Measurements from ENCODE around the gene GRB10. TPM values are rescaled to one million over a fixed set of nuclear protein-coding genes. Genes with fewer than 3 reads are reported as not detected.

GRB10 gene
- total RNA-seq, 8 experiments from 2014 or later, result 14.7 to 38.6 (median 30.9) TPM

DNA sequence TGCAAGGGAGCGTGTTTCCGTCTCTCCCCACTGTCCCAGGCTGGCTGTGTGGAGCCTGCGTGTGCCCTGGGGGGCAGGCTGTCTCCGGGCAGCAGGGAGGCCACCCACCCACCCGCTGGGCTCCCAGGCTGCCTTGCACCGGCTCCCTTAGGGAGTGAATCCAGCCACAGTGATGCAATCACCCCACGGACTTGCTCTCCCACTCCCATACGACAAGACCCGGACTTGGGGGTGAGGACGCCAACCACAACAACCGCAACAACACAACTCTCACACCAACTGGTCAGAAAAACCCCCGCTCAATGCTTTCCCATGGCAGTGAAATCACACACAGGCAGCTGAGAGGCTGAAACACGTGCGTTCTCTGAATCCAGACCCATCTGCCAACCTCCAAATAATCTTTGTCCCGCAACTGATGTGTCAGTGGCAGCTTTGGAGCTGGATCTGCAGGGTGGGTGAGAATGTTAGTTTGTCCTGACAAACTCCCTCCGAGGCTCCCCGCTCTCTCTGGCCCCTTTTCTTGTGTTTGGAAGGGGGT lies 154.8 kb downstream of the GRB10 start:
- Histone ChIP-seq H3K4me1 (replicated peaks in 1 of 2) (no peaks in the 10 kb centered on the region), H3K4me3 (no peak overlapping the region), H3K27ac (no peak overlapping the region)
- in situ Hi-C loops (cut with MboI; ENCODE audit: low pct_unique_long_range_greater_than_20kb in 2 of 9, low sequenced_read_pairs in 9 of 9, unreplicated experiment in 9 of 9), result no loop called here
- 95 to 100% methylated on average over 1 to 7 of the region's 17 CpGs; no CpG with 5 or more reads in 8 of the 10 experiments for WGBS, 10 experiments
- peak in 4 of 8 experiments; percentile 35 to 82 (median 48) for ATAC-seq (replicated peaks in 6 of 8)

DNA sequence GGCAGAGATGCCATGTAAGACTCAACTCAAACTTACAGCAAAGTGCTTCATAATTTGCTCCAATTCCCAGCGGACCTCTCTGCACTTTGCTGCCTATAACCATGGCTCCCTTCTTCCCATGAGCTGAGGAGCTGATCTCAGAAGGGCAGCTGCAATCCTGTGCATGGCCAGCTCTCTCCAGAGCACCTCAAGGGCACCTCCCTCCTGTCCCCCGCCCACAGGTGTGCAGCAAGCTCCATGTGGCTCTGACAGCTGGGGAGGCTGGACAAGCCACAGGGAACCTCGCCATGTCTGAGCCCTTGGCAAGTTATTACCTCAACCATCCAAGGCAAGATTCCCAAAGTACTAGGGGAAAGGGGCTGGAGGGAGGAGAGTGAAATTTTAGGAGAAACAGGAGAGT lies 156.4 kb downstream of the GRB10 start:
- WGBS, 10 experiments, result 33 to 100% (median 88%) methylated on average over 1 to 2 of the region's 3 CpGs; no CpG with 5 or more reads in 5 of the 10 experiments
- in situ Hi-C loops (cut with MboI; ENCODE audit: low pct_unique_long_range_greater_than_20kb in 2 of 9, low sequenced_read_pairs in 9 of 9, unreplicated experiment in 9 of 9), result no loop called here

GRCh38 chr7:50625360-50625759 lies 157.3 kb downstream of the GRB10 start:
- WGBS, 10 experiments, result 60 to 100% (median 88%) methylated on average over 1 to 3 of the region's 5 CpGs; no CpG with 5 or more reads in 2 of the 10 experiments
- in situ Hi-C loops (cut with MboI; ENCODE audit: low pct_unique_long_range_greater_than_20kb in 2 of 9, low sequenced_read_pairs in 9 of 9, unreplicated experiment in 9 of 9), result no loop called here
- H3K27ac ChIP-seq, result no peak overlapping the region
- no peaks in the 10 kb centered on the region for H3K4me1 ChIP-seq (replicated peaks in 1 of 2)
- no peak overlapping the region for H3K4me3 ChIP-seq
- ATAC-seq (replicated peaks in 6 of 8), result no peak

More for the DNA sequence above, 156.4 kb downstream of the GRB10 start:
- no peak overlapping the region for H3K4me3 ChIP-seq
- no peaks in the 10 kb centered on the region for H3K4me1 ChIP-seq (replicated peaks in 1 of 2)
- no peak overlapping the region for H3K27ac ChIP-seq
- no peak for ATAC-seq (replicated peaks in 6 of 8)

- no peak for ATAC-seq (replicated peaks in 6 of 8)
- WGBS, 10 experiments, result 80 to 100% (median 100%) methylated on average over 1 to 2 of the region's 2 CpGs; no CpG with 5 or more reads in 4 of the 10 experiments
- Histone ChIP-seq H3K4me3 (no peak overlapping the region), H3K4me1 (replicated peaks in 1 of 2) (no peaks in the 10 kb centered on the region), H3K27ac (no peak overlapping the region)
- in situ Hi-C loops (cut with MboI; ENCODE audit: low pct_unique_long_range_greater_than_20kb in 2 of 9, low sequenced_read_pairs in 9 of 9, unreplicated experiment in 9 of 9), result loop anchor here in 1 of 9 experiments (25.0 kb wide), 1 partner anchor 161 kb away; the partner anchor contains the start of gene FIGNL1
Measured at GRCh38 chr7:50622821-50623220, 159.9 kb downstream of the GRB10 start.

GRCh38 chr7:50621973-50622490 lies 160.7 kb downstream of the GRB10 start:
- no peak for ATAC-seq (replicated peaks in 6 of 8)
- WGBS, 10 experiments, result 42 to 95% (median 82%) methylated on average over 3 to 9 of the region's 11 CpGs; no CpG with 5 or more reads in 2 of the 10 experiments
- in situ Hi-C loops (cut with MboI; ENCODE audit: low pct_unique_long_range_greater_than_20kb in 2 of 9, low sequenced_read_pairs in 9 of 9, unreplicated experiment in 9 of 9), result loop anchor here in 1 of 9 experiments (25.0 kb wide), 1 partner anchor 160 kb away; the partner anchor contains the start of gene FIGNL1
- Histone ChIP-seq H3K27ac (no peak overlapping the region), H3K4me1 (replicated peaks in 1 of 2) (no peaks in the 10 kb centered on the region), H3K4me3 (no peak overlapping the region)

GRCh38 chr7:50621206-50621605 lies 161.5 kb downstream of the GRB10 start:
- 42 to 93% (median 80%) methylated on average over 1 to 3 of the region's 8 CpGs; no CpG with 5 or more reads in 5 of the 10 experiments for WGBS, 10 experiments
- Histone ChIP-seq H3K27ac (no peak overlapping the region), H3K4me1 (replicated peaks in 1 of 2) (no peaks in the 10 kb centered on the region), H3K4me3 (no peak overlapping the region)
- ATAC-seq (replicated peaks in 6 of 8), result no peak
- in situ Hi-C loops (cut with MboI; ENCODE audit: low pct_unique_long_range_greater_than_20kb in 2 of 9, low sequenced_read_pairs in 9 of 9, unreplicated experiment in 9 of 9), result loop anchor here in 1 of 9 experiments (25.0 kb wide), 1 partner anchor 159 kb away; the partner anchor contains the start of gene FIGNL1

- 17 to 100% (median 76%) methylated on average over 1 to 9 of the region's 11 CpGs; no CpG with 5 or more reads in 1 of the 10 experiments for WGBS, 10 experiments
- no peaks in the 10 kb centered on the region for H3K4me1 ChIP-seq (replicated peaks in 1 of 2)
- H3K4me3 ChIP-seq, result no peak overlapping the region
- in situ Hi-C loops (cut with MboI; ENCODE audit: low pct_unique_long_range_greater_than_20kb in 2 of 9, low sequenced_read_pairs in 9 of 9, unreplicated experiment in 9 of 9), result loop anchor here in 1 of 9 experiments (25.0 kb wide), 1 partner anchor 158 kb away; the partner anchor contains the start of gene FIGNL1
- H3K27ac ChIP-seq, result no peak overlapping the region
- no peak for ATAC-seq (replicated peaks in 6 of 8)
Measured at GRCh38 chr7:50620433-50620832, 162.3 kb downstream of the GRB10 start.

DNA sequence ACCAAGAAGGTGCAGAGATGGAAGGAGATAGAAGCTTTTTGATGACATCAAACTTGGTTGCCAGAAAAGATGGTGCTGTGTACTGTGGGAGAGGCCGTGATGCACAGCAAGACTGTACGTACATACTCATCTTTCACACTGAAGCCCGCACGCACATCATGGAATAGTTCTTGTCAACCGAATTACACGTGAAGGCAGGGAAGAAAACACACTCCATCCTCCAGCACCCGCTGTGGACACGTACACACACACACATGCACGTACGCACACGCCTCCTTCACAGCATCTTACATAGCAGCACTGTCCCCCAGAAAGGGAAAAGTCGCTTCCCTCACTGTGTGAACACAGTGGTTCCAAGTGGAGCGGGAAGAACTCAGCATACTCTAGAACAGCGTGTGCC lies 163.0 kb downstream of the GRB10 start:
- no peak overlapping the region for H3K27ac ChIP-seq
- 50 to 100% (median 85%) methylated on average over 1 to 12 of the region's 14 CpGs; no CpG with 5 or more reads in 3 of the 10 experiments for WGBS, 10 experiments
- ATAC-seq (replicated peaks in 6 of 8), result no peak
- no peaks in the 10 kb centered on the region for H3K4me1 ChIP-seq (replicated peaks in 1 of 2)
- no peak overlapping the region for H3K4me3 ChIP-seq
- in situ Hi-C loops (cut with MboI; ENCODE audit: low pct_unique_long_range_greater_than_20kb in 2 of 9, low sequenced_read_pairs in 9 of 9, unreplicated experiment in 9 of 9), result loop anchor here in 1 of 9 experiments (25.0 kb wide), 1 partner anchor 157 kb away; the partner anchor contains the start of gene FIGNL1

- Histone ChIP-seq H3K4me3 (no peak overlapping the region), H3K27ac (no peak overlapping the region), H3K4me1 (replicated peaks in 1 of 2) (no peaks in the 10 kb centered on the region)
- in situ Hi-C loops (cut with MboI; ENCODE audit: low pct_unique_long_range_greater_than_20kb in 2 of 9, low sequenced_read_pairs in 9 of 9, unreplicated experiment in 9 of 9), result loop anchor here in 1 of 9 experiments (25.0 kb wide), 1 partner anchor 156 kb away; the partner anchor contains the start of gene FIGNL1
- WGBS, 10 experiments, result 87 to 100% (median 98%) methylated on average over 1 to 5 of the region's 5 CpGs; no CpG with 5 or more reads in 3 of the 10 experiments
- no peak for ATAC-seq (replicated peaks in 6 of 8)
Measured at GRCh38 chr7:50618281-50618680, 164.4 kb downstream of the GRB10 start.

DNA sequence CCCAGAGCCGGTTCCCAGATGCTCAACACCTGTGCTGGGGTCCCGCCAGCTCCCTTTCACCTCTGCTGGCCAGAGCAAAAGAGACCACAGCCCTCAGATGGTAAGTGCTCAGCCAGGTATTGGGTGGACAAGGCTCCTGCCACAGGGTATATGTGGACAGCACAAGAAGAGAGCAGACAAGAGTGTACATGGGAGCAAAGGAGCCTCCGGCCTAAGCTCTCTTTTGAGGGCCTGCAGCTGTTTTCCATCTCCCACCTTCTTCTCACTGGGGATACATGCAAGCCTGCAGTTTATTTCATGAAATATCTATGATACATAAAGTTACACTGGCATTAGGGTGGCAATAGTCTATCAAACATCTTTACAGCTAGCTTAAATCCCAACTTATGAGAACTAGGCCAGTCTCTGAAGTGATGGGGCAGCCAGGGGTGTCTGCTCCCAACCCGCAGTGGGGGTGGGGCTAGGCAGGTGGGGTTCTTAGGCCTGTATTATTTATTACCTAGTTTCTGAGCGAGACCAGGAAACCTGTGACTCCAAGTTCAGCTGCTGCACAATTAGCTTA lies 167.1 kb downstream of the GRB10 start:
- H3K4me3 ChIP-seq, result no peak overlapping the region
- no peaks in the 10 kb centered on the region for H3K4me1 ChIP-seq (replicated peaks in 1 of 2)
- ATAC-seq (replicated peaks in 6 of 8), result no peak
- 20 to 92% (median 65%) methylated on average over 1 to 2 of the region's 5 CpGs; no CpG with 5 or more reads in 6 of the 10 experiments for WGBS, 10 experiments
- H3K27ac ChIP-seq, result no peak overlapping the region
- in situ Hi-C loops (cut with MboI; ENCODE audit: low pct_unique_long_range_greater_than_20kb in 2 of 9, low sequenced_read_pairs in 9 of 9, unreplicated experiment in 9 of 9), result loop anchor here in 1 of 9 experiments (25.0 kb wide), 1 partner anchor 153 kb away; the partner anchor contains the start of gene FIGNL1

GRCh38 chr7:50614721-50615518 lies 167.8 kb downstream of the GRB10 start:
- Histone ChIP-seq H3K4me1 (replicated peaks in 1 of 2) (no peaks in the 10 kb centered on the region), H3K4me3 (no peak overlapping the region), H3K27ac (no peak overlapping the region)
- in situ Hi-C loops (cut with MboI; ENCODE audit: low pct_unique_long_range_greater_than_20kb in 2 of 9, low sequenced_read_pairs in 9 of 9, unreplicated experiment in 9 of 9), result loop anchor here in 1 of 9 experiments (25.0 kb wide), 1 partner anchor 153 kb away; the partner anchor contains the start of gene FIGNL1
- no peak for ATAC-seq (replicated peaks in 6 of 8)
- 33 to 100% (median 93%) methylated on average over 1 to 15 of the region's 20 CpGs; no CpG with 5 or more reads in 1 of the 10 experiments for WGBS, 10 experiments

DNA sequence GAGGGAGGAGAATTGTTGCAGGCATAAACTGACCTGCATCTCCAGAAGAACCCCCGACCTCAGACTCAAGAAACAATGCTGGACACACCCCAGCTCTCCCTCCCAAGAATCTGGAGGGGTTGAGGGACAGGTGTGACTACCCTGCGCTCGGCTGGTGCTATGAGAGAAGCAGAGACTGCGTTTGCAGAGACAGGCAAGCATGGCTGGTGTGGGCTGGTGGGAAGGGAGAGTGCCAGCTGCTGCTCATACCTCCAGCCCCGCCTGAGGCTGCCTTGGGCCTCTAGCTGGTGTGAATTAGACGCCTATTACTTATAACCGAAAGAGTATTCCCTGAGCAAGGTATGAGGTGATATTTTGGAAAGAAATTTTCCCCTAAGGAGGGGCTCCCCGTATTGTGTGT lies 169.2 kb downstream of the GRB10 start:
- 78 to 100% (median 98%) methylated on average over 1 to 6 of the region's 8 CpGs; no CpG with 5 or more reads in 4 of the 10 experiments for WGBS, 10 experiments
- Histone ChIP-seq H3K4me1 (replicated peaks in 1 of 2) (no peaks in the 10 kb centered on the region), H3K27ac (no peak overlapping the region), H3K4me3 (no peak overlapping the region)
- in situ Hi-C loops (cut with MboI; ENCODE audit: low pct_unique_long_range_greater_than_20kb in 2 of 9, low sequenced_read_pairs in 9 of 9, unreplicated experiment in 9 of 9), result loop anchor here in 1 of 9 experiments (25.0 kb wide), 1 partner anchor 151 kb away; the partner anchor contains the start of gene FIGNL1
- no peak for ATAC-seq (replicated peaks in 6 of 8)
